Measurements from ENCODE around the gene RASAL2.
"Not testable (repeated sequence)": the region's sequence is repeated elsewhere in the genome, so short reads cannot be mapped to it uniquely, and the experiment has no call there.

The RASAL2 gene

DNA sequence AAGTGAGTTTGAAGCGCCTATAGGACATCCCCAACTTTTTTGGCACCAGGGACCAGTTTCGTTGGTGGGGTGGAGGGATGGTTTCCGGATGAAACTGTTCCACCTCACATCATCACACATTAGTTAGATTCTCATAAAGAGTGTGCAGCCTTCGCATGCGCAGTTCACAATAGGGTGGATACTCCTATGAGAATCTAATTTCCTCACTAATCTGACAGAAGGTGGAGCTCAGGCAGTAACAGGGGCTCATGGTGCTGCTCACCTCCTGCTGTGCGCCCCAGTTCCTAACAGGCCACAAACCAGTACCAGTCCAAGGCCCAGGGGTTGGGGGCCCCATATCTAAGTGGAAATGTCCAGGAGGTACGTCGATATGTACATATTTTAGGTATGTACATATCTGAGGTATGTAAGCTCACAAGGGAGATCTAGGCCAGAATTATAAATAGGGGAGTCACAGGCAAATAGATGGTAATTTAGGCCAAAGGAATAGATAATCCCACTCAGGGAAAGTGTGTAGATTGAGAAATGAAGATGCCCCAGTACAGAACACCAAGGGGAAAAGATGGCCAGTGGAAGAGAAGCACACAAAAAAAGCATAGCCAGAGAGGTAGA, 27.5 kb upstream of the RASAL2 start:
- no peak for DNase-seq (ENCODE audit: low read depth, low spot score)
- H3K4me3 ChIP-seq (ENCODE audit: low read length): no peak overlapping the region

DNA sequence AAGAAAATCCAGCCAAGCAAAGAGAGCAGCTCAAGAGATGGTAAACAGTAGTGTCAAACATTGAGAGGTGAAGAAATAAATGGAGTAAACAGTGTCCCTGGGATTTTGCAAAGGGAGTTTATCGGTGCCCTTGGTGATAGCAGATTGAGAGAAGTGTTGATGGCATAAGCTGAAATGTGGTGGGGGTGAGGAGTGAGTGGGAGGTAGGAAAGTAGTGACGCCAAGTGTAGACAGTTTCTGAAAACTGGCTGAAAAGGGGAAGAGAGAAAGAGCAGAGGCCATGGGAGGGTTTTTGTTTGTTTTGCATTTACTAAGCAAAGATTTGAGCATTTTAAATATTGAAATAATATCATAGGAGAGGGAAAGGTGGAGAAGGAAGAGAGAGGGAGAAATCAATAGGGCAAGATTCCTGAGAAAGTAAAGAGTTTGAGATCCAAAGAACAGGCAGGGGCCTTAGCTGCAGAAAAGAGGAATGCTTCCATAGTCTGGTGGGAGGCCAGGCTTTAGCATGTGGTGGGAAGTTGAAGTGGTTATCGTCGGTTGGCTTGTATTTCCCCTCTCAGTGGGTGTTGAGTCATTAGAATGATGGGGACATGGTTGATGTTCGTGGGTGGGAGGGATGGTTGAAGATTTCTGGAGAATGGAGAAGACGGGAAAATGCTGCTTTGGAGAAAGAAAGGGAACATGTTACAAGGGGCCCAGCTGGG, 26.8 kb upstream of the RASAL2 start:
- no peak for DNase-seq (ENCODE audit: low read depth, low spot score)

DNA sequence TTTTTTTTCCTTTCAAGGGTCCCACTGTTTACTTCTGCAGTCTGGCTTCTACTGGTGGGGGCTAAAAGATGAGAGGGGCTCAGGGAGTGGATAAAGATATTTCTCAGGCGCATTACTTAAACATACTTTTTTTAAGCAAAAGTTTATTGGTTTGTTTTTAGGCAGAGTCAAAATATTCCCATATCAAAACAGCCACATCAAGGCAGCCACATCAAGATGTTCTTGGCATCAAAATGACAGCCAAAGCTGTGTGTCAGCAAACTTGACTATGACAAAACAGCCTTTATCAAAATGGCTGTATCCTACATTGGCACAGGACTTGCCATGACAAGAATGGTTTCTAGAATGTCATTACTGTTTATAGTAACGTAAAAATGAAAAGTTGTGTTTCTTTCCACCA, 22.1 kb upstream of the RASAL2 start:
- no peak overlapping the region for H3K4me3 ChIP-seq (ENCODE audit: low read length)
- DNase-seq (ENCODE audit: low read depth, low spot score): peak; percentile 66

More for the DNA sequence above, 26.8 kb upstream of the RASAL2 start:
- H3K4me3 ChIP-seq (ENCODE audit: low read length): no peak overlapping the region

DNA sequence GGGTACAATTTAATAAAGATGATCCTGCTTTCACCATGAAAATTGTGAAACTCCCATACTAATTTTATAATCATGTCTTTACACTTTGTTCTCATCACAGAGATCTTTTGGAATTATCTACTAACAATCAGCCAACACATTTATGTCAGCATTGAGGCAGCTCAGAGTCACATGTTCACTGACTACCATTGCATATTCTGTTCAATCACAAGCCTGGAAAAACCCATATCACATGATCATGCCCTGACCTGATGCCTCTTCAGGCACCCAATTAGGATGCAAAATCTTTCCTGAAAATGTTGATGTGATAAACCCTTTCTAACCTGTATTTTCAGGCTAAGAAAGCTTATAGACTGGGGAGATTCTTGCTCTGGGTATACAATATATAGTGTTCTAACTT, 21.6 kb upstream of the RASAL2 start:
- DNase-seq (ENCODE audit: low read depth, low spot score): no peak
- no peak overlapping the region for H3K4me3 ChIP-seq (ENCODE audit: low read length)

DNA sequence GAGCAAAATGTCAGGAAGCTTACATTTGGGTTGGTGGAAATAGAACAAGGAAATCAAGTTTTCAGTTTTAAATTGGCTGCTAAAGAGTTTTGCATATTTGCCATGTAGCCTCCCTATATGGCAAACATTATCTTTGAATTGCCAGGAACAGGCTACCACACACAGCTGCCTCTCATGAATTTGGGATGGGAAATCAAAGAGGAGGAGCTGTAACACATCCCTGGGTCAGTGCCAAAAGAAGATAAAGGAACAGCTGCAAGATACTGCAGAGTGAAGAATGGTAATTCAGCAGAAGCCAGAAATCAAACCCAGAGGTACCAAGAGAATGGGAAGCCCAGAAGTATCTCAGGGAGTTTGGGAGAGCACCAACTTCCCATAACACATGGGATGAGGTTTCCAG, 18.6 kb upstream of the RASAL2 start:
- no peak overlapping the region for H3K4me3 ChIP-seq (ENCODE audit: low read length)
- no peak for DNase-seq (ENCODE audit: low read depth, low spot score)

DNA sequence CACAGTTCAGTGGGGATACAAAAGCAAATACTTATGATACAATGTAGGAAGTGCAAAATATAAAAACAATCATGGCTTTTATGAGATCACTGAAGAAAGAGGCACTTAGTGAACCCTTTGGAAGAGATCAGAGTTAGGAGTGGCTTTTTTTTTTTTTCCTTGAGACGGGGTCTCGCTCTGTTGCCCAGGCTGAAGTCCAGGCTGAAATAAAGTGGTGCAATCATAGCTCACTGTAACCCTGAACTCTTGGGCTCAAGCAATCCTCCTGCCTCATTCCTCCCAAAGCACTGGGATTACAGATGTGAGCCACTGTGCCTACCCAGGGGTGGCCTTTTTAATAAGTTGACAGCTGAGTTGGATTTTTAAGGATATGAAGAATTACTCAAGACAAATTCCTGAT, 17.3 kb upstream of the RASAL2 start:
- H3K4me3 ChIP-seq (ENCODE audit: low read length): no peak overlapping the region
- DNase-seq (ENCODE audit: low read depth, low spot score): no peak

DNA sequence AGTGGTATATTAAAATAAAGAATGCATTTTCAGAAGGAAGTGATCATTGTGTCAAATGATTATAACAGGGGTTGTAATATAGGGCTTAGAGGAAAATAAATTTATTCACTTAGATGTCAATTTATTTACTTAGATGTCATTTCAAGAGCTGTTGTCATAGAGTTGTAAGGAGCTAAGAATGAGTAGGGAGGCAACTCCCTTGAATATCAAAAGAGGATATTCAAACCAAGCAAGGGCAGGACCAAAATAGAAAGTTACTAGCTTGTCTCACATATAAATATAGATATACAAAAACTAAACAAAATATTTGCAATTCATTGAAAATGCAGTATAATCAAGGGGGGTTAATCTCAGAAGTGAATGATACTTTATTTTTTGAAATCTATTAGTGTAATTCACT, 16.0 kb upstream of the RASAL2 start:
- no peak for DNase-seq (ENCODE audit: low read depth, low spot score)
- H3K4me3 ChIP-seq (ENCODE audit: low read length): no peak overlapping the region

DNA sequence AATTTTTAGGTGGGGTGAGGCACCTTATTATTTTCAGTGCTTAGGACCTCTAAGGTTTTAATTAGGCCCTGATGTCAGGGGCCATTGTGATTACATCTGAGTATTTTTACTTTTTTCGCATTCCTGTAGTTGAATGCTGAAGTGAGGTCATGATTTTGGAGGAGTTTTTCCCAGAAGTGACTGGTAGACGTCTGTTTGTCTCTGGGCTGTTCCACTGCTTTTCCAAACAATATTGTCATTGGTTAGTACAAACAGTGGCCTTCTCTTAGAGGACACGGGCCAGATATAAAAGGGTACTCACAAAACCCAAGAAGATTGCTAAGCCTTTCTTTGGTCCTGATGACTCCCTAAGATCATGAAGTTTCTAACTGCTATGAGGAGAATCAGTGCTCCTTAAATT, 7.6 kb upstream of the RASAL2 start:
- no peak for DNase-seq (ENCODE audit: low read depth, low spot score)
- no peak overlapping the region for H3K4me3 ChIP-seq (ENCODE audit: low read length)

DNA sequence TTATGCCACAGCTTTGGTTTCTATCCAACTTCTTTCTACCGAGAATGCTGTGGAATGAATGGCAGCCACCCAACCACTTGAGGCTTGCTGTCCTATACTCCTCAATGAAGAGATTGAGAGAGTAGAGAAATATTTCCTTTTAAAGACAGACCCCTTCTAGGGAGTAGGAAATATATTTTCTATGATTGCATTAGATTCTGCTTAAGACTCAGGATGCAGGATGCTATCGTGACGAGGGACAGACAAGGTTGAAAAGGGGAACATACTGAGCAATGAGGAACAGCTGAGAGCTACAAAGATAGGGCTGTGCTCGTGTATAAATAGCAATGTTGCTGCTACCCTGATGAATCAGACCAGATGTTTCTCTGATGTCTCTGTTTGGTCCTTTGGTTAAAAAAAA, 7.1 kb upstream of the RASAL2 start:
- H3K4me3 ChIP-seq (ENCODE audit: low read length): no peak overlapping the region
- DNase-seq (ENCODE audit: low read depth, low spot score): no peak

DNA sequence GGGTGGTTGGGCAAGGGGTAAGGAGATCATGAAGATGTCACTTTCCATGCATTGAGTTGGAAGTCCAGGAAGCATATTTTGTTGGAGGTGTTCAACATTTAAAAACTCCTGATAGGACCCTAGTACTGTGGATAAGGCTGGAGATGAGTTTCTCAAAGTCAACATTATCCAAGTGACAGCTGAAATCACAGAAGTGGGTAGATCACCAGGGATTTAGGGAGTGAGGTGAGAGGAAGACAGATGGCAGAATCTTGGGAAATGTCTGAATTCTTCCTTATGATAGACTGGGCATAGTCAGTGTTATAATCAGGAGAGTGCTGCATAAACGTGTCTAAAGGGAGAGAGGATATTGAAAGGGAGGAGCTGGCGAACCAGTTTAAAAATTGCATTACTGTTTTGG, 5.3 kb upstream of the RASAL2 start:
- H3K4me3 ChIP-seq (ENCODE audit: low read length): no peak overlapping the region
- DNase-seq (ENCODE audit: low read depth, low spot score): no peak

DNA sequence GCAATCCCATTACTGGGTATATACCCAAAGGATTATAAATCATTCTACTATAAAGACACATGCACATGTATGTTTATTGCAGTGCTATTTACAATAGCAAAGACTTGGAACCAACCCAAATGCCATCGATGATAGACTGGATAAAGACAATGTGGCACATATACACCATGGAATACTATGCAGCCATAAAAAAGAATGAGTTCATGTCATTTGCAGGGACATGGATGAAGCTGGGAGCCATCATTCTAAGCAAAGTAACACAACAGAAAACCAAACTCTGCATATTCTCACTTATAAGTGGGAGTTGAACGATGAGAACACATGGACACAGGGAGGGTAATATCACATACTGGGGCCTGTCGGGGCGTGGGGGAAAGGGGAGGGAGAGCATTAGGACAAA, 2.5 kb upstream of the RASAL2 start:
- H3K4me3 ChIP-seq (ENCODE audit: low read length); DNase-seq (ENCODE audit: low read depth, low spot score): not testable (repeated sequence)

DNA sequence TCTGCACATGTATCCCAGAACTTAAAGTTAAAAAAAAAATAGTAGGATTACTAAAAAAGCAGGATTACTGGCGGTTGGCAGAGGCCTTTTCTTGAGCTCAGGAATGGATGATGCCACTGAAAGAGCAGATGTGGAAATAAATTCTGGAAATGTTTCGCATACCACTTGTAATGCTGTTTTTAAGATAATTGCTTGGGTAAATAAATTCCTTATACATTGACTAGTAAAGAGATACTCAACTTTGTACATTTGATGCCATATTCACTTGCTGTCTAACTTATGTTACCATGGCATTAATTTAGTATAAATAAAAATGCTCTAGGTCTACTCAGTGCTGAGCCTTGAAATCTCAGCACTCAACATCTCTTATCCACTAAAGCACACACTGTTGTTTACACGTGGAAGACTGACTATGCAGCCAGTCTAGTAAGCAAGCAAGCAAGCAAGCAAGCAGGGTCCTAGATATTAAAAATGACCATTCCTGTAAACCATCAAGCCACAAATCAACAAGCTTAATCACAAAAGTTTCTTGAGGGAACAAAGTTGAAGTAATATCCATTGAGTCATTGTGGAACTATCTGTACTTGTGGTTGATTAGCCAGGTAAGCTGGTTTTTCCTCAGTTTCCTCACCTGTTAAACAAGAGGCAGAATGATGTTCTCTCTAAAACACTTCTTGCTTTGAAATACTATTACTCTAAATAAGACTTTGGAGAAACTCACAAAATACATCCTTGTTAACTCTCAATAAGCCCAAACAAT, 1.7 kb upstream of the RASAL2 start:
- DNase-seq (ENCODE audit: low read depth, low spot score): no peak
- no peak overlapping the region for H3K4me3 ChIP-seq (ENCODE audit: low read length)

DNA sequence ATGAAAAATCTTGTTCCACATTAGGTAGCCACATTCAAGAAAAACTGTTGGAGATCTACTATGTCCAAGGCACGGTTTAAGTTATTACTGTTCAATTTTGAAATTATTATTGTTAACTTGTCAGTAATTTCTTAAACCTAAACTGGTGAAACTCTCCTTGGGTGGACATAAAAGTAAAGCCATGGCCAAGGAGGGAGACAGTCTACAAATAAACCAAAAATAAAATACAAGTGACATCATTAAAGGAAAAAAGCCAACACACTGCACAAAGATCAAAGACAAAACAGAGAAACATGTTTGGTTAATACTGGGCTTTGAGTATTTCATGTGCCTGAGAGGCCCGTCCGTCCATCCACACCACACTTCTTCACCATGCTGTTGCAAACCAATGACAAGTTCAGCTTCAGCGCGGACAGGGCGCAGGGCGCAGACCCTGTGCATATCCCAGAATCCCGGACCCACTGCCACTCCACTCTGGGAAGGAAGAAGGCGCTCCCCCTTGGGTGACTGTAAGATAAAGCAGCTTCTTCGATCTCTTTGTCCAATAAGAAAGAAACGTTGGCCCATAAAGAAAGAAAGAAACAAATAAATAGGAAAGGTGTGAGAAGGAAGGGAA, 918 bp upstream of the RASAL2 start:
- H3K4me3 ChIP-seq (ENCODE audit: low read length): no peak overlapping the region
- DNase-seq (ENCODE audit: low read depth, low spot score): no peak

DNA sequence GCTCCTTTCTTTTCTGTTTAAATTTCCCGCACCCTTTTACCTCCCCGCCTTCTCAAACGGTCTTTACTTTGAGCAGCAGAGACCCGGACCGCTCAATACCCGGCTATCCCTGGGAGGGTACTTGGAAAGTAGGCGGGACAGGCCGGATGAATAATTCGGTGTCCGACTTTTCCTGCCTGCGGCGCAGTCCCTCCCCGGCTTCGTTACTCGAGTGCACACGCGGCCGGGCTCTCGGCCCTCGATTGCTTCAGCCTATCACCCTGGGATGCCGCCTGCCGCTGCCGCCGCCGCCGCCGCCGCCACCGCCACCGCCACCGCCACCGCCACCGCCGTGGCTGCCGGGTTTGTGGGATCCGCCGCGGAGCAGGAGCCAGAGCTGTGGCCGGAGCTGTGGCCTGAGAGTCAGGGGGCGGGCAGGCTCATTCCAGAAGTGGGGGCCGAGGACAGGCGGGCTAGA, 382 bp upstream of the RASAL2 start:
- no peak overlapping the region for H3K4me3 ChIP-seq (ENCODE audit: low read length)
- DNase-seq (ENCODE audit: low read depth, low spot score): no peak

DNA sequence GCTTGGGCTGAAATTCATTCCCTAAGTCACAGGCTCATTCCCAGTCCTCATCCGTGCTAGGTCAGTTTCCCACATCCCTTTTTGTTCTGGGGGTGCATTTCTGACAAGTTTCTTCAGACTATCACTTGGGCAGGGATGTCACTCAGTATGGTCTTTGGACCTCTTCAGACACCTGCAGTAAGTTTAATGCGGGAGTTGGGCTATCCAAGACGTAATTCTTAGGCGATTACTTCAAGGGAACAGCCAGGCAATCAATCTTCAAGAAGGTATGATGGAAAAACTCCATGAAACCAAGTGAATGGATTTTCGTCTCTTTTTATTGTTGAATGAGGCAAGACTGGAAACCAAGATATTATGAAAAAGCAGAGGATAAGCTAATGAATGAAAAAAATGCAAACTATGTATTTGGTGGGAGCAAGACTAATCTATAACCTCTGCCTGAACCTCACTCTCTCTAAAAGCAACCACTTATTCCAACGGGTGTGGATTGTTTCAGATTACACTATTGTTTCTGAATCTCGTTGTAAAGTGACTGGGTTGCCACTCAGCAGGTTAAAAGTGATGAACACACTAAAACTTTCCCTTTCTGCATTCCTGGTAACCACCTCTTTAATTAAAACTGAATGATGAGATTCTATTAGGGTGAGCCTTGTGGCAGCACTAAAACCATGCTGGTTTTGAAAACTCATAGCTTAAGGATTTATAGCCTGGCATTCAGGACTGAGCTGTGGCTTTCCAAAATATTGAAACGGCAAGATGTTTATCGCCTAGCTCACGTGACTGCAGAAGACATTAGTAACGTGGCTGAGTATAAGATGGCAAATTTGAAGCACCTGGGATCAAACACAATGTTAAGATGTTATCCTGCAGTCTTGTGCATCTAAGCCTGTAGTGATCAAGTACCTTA, 1.1 kb downstream of the RASAL2 start:
- DNase-seq (ENCODE audit: low read depth, low spot score): no peak
- H3K4me3 ChIP-seq (ENCODE audit: low read length): no peak overlapping the region

DNA sequence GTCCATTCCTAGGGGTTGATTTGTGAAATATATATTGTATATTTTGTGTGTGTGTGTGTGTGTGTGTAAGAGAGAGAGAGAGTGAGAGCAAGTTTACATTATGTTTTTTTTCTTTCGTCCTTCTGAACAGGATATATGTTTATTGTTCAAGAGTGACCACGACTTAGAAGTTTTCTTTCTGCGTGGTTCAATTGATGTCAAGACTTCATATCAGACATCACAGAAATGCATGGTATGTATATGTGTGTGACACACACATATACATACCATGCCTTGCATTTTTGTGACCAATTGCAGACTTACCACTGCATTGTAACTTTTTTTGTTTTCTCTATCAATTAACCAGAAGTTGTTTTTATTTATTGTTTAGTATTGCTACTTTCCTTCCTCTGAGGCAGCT, 2.5 kb downstream of the RASAL2 start:
- no peak for DNase-seq (ENCODE audit: low read depth, low spot score)
- H3K4me3 ChIP-seq (ENCODE audit: low read length): no peak overlapping the region

DNA sequence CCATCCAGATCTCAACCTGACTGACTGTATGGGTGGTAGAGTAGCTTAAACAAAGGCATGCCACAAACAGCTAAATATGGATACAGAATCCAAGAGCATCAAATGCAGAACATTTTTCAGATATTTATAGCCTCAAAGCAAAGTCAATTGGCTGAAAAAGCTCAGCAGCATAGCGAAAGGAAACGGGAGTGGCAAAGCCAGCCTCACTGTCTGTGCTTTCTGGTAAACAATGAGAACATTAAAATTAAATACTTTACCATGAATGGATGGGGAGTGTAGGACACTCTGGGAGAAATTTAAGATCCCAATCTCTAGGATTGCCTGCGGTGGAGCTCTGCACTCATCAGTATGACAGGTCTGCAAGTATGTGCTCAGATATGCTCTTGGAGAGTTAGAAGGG, 4.4 kb downstream of the RASAL2 start:
- no peak overlapping the region for H3K4me3 ChIP-seq (ENCODE audit: low read length)
- DNase-seq (ENCODE audit: low read depth, low spot score): no peak

DNA sequence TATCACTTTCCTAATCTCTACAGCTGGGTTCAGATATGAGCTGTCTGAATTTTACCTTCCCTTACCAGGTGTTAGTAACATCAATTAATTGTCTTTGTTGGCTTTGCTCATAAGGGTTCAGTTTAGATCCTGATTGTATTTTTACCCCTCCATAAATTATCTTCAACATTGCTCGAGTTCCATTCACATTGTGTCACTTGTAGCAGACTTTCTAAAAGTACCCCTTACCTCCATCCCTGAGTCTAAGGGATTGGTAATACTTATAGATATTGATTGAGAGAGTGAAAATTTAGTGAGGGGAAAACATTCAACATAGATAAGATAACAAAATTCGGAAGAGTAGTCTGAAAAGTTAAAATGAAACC, 7.3 kb downstream of the RASAL2 start:
- H3K4me3 ChIP-seq (ENCODE audit: low read length): no peak overlapping the region
- no peak for DNase-seq (ENCODE audit: low read depth, low spot score)

DNA sequence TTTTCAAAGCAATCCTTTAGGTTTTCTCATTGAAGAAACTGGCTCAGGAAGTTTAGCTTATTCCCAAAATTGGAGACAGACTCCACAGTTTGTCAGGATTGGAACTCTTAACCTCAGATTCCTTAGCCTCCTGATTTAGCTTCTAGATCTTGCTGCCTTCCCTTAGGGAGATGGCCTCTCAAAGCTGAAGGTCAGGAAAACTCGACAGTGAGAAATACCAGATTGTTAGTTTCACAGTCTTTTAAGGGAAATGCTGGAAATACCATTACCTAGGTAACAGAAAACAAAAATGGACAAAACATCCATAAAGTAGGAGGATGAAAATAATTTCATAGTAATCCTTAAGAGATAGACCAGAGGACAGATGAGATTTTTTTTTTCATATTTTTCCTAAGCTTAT, 7.8 kb downstream of the RASAL2 start:
- H3K4me3 ChIP-seq (ENCODE audit: low read length): no peak overlapping the region
- DNase-seq (ENCODE audit: low read depth, low spot score): no peak

Data from Jurkat, Clone E6-1 (cell line).